HG03108 (cell line): ENCODE results near the gene IL7R.
"Not testable (repeated sequence)": the region's sequence is repeated elsewhere in the genome, so short reads cannot be mapped to it uniquely, and the experiment has no call there.

ENCODE experiments used
- ATAC-seq: cut with Tn5 transposase; IDR thresholded peaks from one replicate; pipeline ENCODE4 v1.9.1; 2021; ENCODE audit warnings: moderate library complexity; ENCODE audit not compliant: unreplicated experiment

IL7R gene

DNA sequence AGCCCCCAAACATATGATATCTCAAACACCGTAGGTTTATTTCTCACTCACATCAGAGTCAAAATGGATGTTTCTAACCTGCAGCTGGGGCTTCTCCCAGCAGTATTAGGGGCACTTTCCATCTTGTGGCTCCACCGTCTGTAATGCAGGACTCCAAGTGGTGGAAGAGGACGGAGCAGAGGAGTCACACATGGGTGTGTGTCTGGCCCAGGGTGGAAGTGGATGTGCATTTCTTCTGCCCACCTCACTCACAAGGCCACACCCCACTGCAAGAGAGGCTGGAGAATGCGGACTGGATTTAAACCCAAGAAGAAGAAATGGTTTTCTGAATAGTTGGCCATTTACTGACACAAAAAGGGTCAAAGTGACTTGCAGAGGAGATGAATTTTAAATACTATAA is 13.9 kb downstream of the IL7R start:
- ATAC-seq, result no peak

DNA sequence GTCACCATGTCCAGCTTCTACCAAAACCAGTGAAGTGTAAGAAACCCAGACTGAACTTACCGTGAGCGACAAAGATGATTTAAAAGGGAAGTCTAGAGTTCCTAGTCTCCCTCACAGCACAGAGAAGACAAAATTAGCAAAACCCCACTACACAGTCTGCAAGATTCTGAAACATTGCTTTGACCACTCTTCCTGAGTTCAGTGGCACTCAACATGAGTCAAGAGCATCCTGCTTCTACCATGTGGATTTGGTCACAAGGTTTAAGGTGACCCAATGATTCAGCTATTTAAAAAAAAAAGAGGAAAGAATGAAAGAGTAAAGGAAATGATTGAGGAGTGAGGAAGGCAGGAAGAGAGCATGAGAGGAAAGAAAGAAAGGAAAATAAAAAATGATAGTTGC is 19.8 kb downstream of the IL7R start:
- no peak for ATAC-seq

DNA sequence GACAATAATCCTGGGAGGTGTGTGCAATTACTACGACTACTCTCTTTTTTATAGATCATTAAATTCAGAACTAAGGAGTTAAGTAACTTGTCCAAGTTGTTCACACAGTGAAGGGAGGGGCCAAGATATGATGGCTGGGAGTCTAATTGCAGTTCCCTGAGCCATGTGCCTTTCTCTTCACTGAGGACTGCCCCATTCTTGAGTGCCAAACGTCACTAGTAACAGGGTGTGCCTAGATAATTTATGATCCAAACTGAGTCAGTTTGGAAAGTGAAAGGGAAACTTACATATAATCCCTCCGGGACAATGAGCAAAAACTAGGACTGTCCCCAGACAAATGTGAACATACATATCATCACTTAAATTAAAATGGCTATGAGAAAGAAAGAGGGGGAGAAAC is 20.2 kb downstream of the IL7R start:
- no peak for ATAC-seq

DNA sequence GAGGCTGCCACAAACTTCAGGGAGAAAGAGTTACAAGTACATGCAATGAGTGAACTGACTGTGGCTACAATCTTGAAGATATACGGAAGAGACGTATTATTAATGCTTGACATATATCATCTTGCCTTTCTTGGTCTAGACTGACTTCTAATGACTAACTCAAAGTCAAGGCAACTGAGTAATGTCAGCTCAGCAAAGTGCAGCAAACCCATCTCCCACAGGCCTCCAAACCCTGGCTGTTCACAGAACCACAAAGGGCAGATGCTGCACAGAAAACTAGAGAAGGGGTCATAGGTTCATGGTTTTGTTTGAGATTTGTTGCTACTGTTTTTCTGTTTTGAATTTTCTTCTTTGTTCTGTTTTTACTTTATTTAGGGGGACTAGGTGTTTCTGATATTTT is 21.0 kb downstream of the IL7R start:
- ATAC-seq, result no peak

DNA sequence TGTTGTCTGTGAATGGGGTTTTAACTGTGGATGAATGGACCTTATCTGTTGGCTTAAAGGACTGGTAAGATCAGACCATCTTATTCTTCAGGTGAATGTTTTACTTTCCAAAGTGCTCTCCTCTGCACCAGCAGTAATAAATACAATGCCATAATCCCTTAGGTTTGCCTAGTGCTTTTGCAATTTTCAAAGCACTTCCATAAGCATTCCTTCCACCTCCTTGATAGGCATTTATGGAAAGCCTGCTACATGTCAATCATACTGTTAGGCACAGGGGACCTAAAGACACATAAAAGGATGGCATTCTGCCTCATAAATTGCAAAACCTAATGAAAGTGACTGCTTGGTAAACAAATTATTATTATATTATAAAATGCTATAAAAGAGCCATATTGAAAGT is 21.4 kb downstream of the IL7R start:
- ATAC-seq, result no peak

DNA sequence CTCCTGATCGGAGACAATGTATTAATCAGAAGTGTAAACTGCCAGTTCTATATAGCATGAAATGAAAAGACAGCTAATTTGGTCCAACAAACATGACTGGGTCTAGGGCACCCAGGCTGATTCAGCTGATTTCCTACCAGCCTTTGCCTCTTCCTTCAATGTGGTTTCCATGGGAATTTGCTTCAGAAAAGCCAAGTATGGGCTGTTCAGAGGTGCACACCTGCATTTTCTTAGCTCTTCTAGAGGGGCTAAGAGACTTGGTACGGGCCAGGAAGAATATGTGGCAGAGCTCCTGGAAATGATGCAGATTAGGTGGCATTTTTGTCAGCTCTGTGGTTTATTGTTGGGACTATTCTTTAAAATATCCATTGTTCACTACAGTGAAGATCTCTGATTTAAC is 22.4 kb downstream of the IL7R start:
- ATAC-seq, result no peak

DNA sequence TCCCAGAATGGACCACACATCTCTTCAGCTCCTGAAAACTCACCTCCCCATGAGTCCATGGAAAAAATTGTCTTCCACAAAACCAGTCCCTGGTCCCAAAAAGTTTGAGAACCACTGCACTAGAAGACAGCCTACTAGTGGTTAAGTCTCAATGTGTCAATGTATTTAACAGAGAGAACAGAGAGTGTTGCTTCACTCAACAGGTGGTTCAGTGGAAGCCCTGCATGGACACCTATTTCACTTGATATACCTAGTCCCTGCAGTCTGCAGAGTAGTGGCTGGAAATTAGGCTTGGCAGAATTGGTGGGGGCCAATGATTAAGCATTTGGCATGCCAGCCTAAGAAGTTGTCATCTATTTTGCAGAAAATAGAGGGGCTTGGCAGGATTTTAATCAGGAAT is 23.0 kb downstream of the IL7R start:
- ATAC-seq, result no peak

DNA sequence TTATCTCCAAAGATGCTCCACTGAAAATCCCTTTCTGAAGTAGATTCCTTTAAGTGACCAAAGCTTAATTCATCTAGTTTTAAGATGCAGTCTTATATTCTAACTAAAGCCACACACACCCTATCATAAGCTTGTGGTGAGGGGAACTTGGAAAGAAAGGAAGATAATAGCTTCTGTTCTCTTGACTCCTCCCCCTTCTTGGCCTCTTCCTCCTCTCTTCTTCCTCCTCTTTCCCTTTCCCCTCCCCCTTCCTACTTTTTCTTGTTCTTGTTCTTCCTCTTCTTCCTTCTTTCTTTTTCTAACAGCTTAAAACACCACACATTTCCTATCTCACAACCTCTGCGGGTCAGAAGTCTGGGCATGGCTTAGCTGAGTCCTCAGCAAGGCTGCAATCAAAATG is 23.5 kb downstream of the IL7R start:
- no peak for ATAC-seq

DNA sequence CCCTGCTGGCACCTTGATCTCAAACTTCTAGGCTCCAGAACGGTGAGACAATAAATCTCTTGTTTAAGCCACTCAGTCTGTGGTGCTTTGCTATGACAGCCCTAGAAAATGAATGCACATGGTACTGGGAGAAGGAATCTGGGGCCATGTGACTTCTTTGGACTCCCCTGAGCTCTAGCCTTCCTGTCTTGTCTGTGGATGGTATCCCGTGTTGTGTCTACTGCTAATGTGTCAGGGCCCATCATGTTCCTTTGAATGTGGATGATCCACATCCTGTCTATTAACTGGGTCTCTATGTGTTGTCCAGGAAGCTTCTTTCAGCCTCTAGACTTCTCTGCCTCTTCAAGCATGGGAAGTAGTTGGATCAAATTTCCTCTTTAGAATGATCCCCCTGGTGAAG is 25.1 kb downstream of the IL7R start:
- ATAC-seq, result no peak

DNA sequence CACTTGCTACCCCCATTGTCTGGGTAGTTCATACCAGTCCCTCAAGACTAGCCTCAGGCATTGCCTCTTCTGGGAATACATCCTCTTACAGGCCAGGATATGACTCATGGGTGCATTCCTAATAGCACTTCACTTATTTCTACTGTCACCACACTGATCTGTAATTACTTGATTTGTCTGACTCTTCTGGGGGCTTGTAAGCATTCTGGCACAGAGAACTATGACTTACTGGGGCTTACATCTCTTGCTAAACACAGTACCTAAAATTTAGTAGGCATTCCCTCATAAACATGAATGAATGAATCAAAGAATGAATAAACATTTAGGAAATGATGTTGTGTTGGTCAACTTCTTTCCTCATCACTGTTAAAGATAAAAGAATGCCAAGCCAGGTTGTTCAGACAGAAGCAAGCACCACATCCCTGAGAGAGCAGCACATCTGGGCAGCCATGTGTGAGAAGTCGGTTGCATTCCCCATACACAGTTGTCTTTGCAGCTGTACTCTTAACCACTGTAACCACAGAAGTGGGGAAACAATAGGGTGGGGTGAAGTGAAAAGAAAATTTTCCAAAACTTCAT is 27.6 kb downstream of the IL7R start:
- no peak for ATAC-seq

DNA sequence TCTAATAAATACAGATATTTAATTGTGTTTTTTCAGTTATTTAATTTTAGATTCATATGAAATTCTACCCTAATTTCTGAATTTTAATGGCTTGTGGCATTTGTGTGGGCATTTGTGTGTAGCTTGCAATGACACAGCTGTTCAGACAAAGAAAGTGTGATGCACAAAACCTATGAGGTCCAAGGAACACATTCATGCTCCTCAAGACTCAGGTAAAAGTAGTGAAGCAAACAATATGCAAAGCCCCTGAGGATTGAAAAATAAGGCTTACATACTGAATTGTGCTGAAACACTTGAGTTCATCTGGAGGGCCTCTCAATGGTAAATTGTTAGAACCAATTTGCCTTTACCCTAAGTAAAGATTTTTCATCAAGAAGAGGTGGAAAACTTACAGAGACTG is 28.1 kb downstream of the IL7R start:
- ATAC-seq, result no peak

DNA sequence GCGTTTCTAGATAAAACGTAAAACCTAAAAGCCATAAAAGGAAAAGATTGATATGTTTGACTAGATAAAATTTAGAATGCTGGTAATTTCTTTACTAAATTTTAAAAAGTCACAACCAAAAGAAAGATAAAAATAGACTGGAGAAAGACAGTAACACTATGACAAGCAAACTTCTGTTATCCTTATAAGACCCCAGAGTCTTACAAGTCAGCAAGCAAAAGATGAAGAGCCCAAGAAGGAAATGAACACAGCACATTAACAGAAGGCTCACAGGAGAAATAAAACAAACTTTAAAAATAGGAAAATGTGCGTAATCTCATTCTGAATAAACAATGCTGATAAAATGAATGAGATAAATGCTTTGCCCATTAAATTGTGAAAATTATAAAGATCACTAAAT is 29.7 kb downstream of the IL7R start:
- ATAC-seq, result no peak

DNA sequence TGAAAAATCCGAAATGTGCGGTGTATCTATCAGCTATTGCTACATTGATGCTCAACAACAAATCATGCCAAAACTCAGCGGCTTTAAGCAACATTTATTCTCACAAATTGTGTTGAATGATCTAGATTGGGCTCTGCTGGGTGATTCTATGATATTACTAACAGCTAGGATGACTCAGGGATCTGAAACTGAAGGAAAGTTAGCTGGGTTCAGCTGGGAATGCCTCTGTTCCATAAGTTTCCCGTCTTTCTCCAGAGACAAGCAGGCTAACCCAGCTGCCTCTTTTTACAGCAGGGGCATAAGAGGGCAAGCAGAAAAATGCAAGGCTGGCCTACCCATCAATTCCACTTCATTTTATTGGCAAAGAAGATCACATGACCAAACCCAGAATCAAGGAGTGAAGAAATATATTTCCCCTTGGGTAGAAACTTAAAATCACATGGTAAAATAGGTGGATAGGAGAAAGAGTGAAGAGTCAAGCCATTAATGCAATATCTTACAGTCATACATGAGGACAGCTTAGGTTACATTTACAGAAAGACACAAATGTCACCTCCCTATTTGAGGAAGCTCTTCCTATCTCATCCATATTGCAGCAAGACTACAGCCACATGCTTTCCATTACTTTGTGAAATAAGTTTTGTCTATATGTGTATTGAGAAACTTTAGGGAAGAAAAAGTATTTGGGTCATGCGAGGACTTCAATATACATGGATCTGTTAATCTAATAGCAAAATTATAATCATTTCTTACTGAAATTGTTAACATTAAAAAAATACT is 30.8 kb downstream of the IL7R start:
- no peak for ATAC-seq

DNA sequence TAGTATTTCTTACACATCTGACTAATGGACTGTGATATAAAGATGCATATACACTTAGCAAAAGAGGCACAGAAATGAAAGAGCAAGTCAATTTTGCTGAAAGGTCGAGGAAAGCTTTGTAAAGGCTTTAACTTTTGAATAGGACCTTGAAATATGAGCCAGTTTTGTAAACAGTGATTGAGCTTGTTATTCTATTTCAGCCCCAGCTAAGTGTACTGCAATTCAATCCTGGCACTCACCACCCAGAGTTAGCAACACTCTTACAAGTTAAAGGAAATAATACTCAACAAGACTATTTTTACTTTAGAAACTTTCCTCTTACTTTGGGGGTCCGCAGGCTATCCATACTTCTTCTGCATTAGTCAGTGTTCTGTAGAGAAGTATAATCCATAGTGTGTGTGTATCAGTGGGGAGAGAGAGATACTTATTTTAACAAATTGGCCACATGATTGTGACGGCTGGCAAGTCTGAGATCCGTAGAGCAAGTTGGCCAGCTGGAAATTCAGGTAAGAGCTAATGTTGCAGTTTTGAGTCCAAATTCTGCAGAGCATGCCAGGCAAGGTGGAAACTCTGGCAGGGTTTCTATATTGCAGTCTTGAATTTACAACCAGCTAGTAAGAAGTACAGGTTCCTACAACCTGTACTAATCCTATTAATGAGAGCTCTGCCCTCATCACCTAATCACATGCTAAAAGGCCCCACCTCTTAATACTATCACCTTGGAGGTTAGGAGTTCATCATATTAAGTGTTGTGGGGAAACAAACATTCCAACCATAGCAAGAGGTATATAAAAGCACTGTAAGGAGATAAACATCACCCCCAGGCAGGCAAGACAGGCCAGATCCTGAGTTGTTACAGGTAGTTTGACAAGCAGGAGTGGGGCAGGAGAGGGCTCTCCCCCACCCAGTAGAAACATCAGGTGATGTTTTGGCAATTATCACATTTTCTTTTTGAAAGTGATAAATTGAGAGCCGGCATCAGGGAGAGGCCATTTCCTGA is 33.6 kb downstream of the IL7R start:
- ATAC-seq, result no peak

DNA sequence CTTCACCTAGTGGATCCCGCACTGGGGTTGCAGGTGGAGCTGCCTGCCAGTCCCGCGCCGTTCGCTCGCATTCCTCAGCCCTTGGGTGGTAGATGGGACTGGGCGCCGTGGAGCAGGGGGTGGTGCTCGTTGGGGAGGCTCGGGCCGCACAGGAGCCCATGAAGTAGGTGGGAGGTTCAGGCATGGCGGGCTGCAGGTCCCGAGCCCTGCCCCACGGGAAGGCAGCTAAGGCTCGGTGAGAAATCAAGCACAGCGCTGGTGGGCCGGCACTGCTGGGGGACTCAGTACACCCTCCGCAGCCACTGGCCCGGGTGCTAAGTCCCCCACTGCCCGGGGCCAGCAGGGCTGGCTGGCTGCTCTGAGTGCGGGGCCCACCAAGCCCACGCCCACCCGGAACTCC is 36.1 kb downstream of the IL7R start:
- not testable (repeated sequence) for ATAC-seq

DNA sequence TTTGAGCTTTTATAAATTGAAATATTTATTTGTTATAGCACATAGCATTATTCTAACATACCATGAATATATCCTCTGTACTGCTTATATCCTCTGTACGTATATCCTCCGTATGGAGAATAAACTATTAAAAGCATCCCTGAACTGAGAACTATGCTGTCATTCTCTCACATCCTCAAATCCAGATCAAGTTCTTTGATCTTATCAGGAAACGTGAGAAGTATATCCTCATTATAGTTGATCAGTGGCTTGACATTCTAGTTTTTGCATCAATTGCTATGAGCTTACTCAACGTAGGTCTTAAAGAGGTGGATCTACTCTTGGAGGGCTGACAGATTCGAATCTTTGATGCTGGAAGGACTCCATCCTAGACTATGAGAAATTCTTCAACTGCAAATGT is 37.4 kb downstream of the IL7R start:
- no peak for ATAC-seq

DNA sequence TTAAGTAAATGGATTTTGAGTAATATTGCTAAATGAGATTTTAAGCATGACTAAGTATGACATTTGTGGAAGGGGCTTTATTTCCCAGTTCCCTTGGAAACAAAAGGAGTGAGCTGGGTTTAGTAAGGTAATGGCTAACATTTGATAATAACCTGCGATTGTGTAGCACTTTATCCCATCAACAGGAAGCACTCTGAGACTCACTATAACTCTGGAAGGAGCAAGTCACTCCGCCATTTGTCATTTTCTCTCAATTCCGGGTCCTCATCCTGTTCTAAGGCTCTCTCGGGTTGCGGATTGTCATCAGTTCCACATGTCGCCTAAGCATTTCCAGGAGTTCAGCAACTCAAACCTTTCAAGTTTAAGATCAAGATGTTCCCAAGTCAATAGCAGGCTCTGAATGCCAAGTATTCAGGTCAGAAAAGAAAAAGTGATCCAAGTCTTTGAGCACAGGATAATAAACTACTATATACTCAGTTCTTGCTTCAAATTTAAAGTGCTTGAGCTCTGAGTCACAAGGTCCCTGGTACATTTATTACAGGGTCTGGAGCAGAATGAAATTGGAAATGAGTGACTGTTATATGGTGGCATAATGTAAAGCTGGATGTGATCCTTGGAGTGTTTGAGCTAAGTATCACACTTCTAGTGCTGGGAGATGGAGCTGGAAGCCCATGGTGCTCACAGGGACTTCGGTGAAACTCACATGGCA is 42.4 kb downstream of the IL7R start:
- ATAC-seq, result no peak

DNA sequence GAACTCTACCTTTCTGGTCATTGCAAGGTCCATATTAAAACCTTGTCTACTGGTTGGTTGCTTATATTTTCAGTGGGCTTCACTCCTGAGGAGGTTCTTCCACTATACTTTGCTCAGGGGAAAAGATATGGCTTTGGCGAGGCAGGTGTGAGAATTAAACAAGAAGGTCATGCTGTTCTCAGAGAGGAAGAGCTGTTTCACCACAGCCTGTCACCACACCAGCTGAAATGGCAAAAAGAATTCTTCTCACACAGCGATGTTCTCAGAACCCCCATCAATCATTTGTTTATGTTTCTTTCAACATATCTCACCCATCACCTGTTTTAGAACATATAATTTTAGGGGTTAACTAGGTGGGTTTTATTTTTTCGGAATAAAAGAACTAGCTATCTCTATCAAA is 43.1 kb downstream of the IL7R start:
- ATAC-seq, result peak; percentile 47

DNA sequence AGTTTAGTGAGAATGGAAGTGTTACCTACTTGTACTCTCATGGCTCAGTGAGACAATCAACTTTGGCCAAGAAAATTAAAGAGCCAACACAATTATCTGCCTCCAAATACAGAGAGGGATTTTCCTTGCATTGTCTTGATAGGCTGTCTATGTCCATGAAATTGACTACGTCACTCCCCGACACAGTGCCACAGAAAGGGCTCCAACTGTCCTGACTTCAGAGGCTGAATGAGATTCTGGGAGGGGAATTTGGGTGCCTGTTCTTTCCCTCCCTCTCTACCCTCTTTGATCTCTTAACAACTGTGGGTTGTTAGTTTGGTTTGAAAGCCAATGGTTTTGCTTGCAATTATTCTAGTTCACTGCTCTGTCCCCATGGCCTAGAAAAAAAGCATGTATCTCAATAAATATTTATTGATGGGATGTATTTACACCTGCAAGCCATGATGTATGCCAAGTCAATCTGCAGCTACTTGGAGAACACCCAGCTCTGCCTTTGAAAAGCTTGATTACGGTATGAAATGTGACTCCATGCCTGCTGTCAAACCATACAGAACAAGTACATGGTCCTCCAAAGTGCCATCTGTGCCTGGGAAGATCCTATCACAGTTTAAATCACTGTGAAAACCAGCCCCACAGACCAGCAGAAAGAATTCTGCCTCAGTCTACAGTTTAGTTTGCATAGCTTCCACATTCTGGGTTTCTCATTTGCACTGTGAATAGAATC is 44.4 kb downstream of the IL7R start:
- no peak for ATAC-seq

DNA sequence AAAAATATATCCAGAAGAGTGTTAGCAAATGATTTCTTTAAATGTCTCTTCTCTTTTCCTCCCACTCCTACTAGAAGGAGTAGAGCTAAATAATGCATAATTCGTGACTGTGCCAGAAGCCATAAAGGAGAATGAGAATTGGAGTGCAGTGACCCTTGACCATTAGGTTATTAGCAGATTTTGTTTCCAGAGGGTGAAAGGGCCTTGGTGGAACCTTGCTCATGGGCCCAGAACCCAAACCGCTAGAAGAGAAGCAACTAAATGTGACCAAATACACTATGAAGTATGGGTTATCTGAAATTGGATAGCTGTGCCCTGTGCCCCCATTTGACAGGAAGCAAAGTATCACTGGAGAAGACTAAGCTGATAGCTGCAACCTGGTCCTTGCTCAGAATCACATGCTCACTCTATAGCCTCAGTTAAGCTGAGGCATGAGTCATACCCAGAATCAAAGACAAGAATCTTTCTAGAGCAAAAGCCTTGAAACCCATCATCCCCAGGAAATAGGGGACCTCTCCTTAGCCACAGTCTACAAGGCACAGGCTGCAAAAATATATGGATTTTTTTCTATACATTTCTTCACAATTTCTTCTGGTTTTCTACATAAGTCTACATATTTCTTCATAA is 45.5 kb downstream of the IL7R start:
- peak; percentile 41 for ATAC-seq
